Activated naive CD8-positive, alpha-beta T cell treated with anti-CD3 and anti-CD28 coated beads for 36 hours (primary cell): ENCODE measurements around the gene GRIA4. TPM values are rescaled to one million over a fixed set of nuclear protein-coding genes. Genes with fewer than 3 reads are reported as not detected.

Source experiments
- DNase-seq: peaks from one replicate; pipeline ENCODE4 v3.0.0; 2021
- H3K27ac Mint-ChIP-seq: one replicate; pipeline ENCODE4 v1.8.0; 2022; ENCODE audit warnings: mild to moderate bottlenecking, moderate library complexity, mixed read lengths
- H3K27me3 Mint-ChIP-seq: one replicate; pipeline ENCODE4 v1.8.0; 2022; ENCODE audit warnings: mild to moderate bottlenecking, mixed read lengths
- H3K36me3 Mint-ChIP-seq: one replicate; pipeline ENCODE4 v1.8.0; 2021; ENCODE audit warnings: mild to moderate bottlenecking, mixed read lengths
- H3K4me1 Mint-ChIP-seq: one replicate; pipeline ENCODE4 v1.8.0; 2021; ENCODE audit warnings: mixed read lengths
- H3K4me3 Mint-ChIP-seq: one replicate; pipeline ENCODE4 v1.8.0; 2022; ENCODE audit warnings: mild to moderate bottlenecking, moderate library complexity, mixed read lengths
- H3K9me3 Mint-ChIP-seq: one replicate; pipeline ENCODE4 v1.8.0; 2022; ENCODE audit warnings: mixed read lengths
- total RNA-seq, 2 experiments: library from RNA; stranded (reverse); gene quantifications; one replicate each; pipeline ENCODE4 v1.2.3, GENCODE V29; 2021

GRIA4 gene
- total RNA-seq, 2 experiments from 2014 or later = not detected

DNA sequence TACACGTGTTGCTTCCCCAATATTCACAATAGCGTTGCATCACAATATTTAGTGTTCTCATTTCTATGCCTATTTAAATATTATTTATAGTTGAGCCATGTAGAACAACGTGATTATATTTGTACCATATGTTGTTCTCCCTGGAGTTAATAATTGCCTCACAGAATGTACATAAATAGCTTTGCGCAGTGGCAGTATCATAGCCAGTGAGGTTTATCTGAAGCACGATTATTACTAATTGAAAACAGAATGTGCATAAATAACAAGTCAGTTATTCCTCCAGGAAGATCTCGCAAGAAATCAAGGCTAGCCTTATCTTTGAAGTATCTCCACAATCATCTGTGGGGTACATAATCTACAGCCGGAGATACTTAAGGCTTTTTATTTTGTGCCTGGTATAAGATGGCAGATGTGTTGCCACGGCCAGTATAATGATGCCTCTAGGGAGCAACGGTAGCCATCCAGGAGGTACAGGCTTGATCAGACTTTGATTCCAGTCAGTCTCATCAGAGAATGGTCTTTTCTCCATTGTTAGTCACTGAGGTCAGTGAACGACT is 214.7 kb downstream of the GRIA4 start:
- Mint-ChIP-seq H3K36me3 (no peaks in the 10 kb centered on the region), H3K4me3 (no peak overlapping the region), H3K9me3 (no peaks in the 10 kb centered on the region), H3K27me3 (no peaks in the 10 kb centered on the region), H3K27ac (no peak overlapping the region), H3K4me1 (no peaks in the 10 kb centered on the region)
- no peak for DNase-seq

DNA sequence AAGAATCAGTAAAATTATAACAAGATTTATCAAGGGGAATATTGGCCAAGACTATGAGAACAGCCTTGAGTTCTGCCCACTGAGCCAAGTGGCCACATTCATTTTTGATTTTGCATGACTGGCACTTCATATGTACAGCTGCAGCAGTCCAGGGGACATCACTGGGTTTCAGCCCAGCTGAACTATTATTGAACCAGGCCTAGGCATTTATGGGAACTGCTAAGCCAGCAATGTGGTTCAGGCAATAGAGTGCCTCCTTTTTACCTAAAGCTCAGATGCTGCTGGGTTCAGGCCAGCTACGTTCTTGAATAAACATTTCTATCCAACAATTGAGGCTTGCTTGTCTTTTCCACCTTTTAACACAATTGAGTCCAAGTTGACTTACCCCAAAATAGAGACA is 215.3 kb downstream of the GRIA4 start:
- no peak for DNase-seq
- Mint-ChIP-seq H3K4me1 (no peaks in the 10 kb centered on the region), H3K27me3 (no peaks in the 10 kb centered on the region), H3K4me3 (no peak overlapping the region), H3K9me3 (no peaks in the 10 kb centered on the region), H3K36me3 (no peaks in the 10 kb centered on the region), H3K27ac (no peak overlapping the region)

DNA sequence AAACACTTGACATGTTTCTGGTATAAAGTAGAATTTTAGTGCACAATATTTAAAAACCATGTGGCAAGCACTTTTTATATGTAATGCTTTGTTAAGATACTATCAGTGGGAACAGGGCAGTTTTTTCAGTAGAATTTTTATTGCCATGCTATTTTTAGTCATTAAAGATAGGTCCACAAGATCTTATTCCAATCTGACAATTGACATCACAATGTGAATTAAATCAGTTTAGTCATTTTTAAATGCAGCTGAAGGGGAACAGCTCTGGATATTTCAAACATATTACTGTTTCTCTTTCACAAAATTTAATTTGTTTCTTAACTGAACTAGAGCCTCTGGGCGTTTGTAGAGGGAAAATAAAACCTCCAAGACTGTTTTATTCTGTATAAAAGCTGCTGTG is 218.0 kb downstream of the GRIA4 start:
- H3K36me3 Mint-ChIP-seq = no peaks in the 10 kb centered on the region
- no peaks in the 10 kb centered on the region for H3K4me1 Mint-ChIP-seq

DNA sequence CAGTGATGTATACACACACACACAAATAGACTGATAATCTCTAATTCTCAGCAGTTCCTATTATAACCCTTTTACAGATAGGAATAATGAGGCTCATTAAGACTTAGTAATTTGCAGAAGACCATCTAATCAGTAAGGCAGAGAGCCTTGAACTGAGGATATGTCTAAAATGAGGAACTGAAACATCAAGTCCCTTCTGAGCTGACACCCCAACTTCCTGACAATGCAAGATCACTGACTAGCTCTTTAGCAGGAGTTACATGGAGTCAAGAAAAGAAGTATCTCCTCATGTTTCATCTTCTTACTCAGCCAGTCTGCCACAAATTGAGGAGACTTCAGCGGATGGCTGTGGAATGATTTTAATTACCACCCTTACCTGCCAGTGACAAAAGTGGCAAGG is 219.2 kb downstream of the GRIA4 start:
- H3K27ac Mint-ChIP-seq = no peak overlapping the region
- DNase-seq = no peak
- H3K4me1 Mint-ChIP-seq = no peaks in the 10 kb centered on the region
- no peak overlapping the region for H3K4me3 Mint-ChIP-seq
- H3K9me3 Mint-ChIP-seq = no peaks in the 10 kb centered on the region
- H3K27me3 Mint-ChIP-seq = no peaks in the 10 kb centered on the region
- no peaks in the 10 kb centered on the region for H3K36me3 Mint-ChIP-seq

More for the DNA sequence above, 218.0 kb downstream of the GRIA4 start:
- Mint-ChIP-seq H3K9me3 (no peaks in the 10 kb centered on the region), H3K27me3 (no peaks in the 10 kb centered on the region), H3K27ac (no peak overlapping the region), H3K4me3 (no peak overlapping the region)
- DNase-seq = no peak

DNA sequence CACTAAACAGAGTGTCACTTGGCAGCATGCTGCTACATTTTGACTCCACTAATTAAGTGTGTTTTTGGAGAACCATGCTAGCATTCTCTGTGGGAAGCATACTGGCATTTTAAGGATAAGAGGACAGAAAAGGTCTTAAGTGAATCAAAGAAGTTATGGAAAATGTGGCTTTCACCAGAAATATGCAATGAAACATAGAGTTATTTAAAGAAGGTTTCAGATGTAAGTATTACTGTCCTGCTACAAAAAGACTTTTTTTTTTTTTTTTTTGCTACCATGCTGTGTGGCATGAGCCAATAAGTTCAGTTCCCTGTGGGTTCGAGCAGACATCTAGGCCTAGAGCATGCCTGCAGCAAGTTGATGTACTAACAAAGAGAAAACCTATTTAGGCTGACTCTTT is 224.6 kb downstream of the GRIA4 start:
- no peak for DNase-seq
- no peaks in the 10 kb centered on the region for H3K36me3 Mint-ChIP-seq
- no peaks in the 10 kb centered on the region for H3K27me3 Mint-ChIP-seq
- no peaks in the 10 kb centered on the region for H3K4me1 Mint-ChIP-seq
- H3K9me3 Mint-ChIP-seq = no peaks in the 10 kb centered on the region
- H3K27ac Mint-ChIP-seq = no peak overlapping the region
- no peak overlapping the region for H3K4me3 Mint-ChIP-seq

DNA sequence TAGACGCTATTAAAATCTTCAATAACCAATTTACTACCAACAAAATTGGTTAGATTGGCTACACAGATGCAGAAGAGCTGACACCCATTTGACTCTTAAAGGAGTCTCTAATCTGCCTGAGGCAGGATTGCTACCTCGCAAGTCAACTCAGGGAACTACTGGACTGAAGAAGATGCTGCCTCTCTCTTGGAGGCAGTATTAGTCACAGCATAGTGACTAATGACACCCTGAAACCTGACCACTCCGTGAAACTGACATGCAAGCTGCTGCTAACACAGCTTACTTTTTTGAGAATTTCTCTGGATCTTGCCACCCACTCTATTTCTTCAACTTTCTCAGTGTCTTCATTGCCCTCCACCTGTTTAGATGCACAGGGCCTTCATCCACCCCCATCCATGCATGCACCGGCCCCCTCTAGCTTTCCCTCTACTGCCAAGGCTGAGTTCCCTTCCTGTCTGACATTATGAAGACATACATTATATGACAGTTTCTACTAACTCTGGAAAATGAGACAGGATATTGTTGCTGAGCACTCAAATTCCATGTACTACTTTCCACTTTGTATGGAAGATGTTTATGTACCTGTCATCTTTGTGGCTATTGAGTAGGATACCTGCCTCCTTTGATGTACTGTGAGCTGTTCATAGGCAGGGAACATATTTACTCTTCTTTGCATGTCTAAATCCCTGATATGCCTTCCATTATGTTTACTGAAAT is 229.0 kb downstream of the GRIA4 start:
- Mint-ChIP-seq H3K4me3 (no peak overlapping the region), H3K9me3 (no peaks in the 10 kb centered on the region), H3K4me1 (no peaks in the 10 kb centered on the region), H3K27me3 (no peaks in the 10 kb centered on the region), H3K27ac (no peak overlapping the region), H3K36me3 (no peaks in the 10 kb centered on the region)
- DNase-seq = no peak

DNA sequence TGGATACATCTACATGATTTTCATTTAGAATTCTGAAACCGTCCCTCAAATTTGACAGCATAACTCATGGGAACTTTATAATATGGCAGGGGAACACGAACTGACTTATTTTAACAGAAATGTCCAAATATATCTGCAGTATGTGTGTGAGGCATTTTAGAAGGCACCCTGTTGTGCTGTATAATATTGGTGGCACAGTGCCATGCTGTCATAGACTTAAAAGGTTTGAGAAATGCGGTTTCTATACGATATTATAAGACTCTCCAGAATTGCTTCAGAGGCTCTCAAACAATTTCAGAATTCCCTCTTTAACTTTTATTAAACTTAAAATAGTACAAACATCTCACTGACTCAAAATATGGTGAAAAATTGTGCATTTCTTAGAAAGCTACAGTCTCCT is 230.5 kb downstream of the GRIA4 start:
- no peak for DNase-seq
- H3K36me3 Mint-ChIP-seq = no peaks in the 10 kb centered on the region

DNA sequence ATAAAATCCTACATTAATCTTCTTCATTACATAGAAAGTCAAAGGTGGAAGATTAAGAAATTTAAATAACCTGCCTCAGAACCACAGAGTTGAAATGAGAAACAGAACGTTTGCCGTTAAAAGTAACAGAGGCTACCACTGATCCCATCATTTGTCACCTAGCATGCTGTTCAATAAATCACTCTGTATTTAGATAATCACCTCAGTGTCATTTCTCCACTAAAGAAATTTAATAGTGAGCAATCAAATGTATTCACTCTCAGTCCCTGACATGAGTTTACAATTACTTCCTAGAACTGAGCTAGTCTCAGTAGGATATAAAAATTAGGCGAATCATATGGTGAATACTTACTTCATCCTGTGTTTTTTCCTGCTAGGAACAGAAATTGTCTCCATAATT is 242.5 kb downstream of the GRIA4 start:
- DNase-seq = no peak
- Mint-ChIP-seq H3K4me3 (no peak overlapping the region), H3K9me3 (no peaks in the 10 kb centered on the region), H3K27me3 (no peaks in the 10 kb centered on the region), H3K4me1 (no peaks in the 10 kb centered on the region), H3K27ac (no peak overlapping the region), H3K36me3 (no peaks in the 10 kb centered on the region)

More for the DNA sequence above, 230.5 kb downstream of the GRIA4 start:
- Mint-ChIP-seq H3K27ac (no peak overlapping the region), H3K4me3 (no peak overlapping the region), H3K9me3 (no peaks in the 10 kb centered on the region), H3K27me3 (no peaks in the 10 kb centered on the region), H3K4me1 (no peaks in the 10 kb centered on the region)

DNA sequence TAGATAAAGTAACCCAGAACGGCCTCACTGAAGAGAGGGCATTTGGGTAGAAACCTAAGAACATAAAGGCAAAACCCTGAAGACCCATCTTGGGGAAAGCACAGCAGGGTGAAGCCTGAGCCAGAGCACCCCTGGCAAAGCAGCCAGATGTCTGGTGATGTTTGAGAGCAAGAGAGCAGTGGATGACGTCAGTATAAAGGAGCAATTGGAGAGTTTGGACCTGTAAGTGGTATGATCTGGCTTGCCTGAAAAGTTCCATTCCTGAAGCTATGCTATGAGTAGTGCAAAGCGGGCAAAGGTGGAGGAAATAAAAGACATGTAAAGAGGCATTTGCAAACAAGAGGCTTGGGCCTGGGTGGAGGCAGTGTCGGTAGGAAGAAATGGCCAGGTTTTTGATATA is 244.4 kb downstream of the GRIA4 start:
- H3K4me1 Mint-ChIP-seq = no peaks in the 10 kb centered on the region
- H3K27me3 Mint-ChIP-seq = no peaks in the 10 kb centered on the region
- no peak overlapping the region for H3K27ac Mint-ChIP-seq
- no peak for DNase-seq
- H3K9me3 Mint-ChIP-seq = no peaks in the 10 kb centered on the region
- no peaks in the 10 kb centered on the region for H3K36me3 Mint-ChIP-seq
- H3K4me3 Mint-ChIP-seq = no peak overlapping the region

DNA sequence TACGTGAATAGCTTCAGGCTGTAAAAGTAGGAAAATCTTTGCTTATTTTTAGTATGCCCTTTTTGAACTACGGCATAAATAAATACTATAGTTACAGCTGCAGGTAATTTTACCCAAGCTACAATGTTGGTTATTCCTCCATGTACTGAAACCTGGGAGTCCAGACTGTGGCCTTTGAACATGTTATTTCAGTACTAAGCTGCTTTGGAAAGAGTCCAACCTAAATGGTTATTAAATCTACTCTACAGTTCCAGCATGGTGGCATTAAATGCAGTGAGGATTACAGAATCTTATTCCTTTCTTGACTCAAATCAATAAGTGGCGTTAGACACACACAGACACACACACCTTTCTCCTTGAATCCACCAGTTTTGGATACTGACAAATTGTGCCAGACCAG is 247.1 kb downstream of the GRIA4 start:
- Mint-ChIP-seq H3K27me3 (peaks cover 9% of the 10 kb centered on the region), H3K36me3 (no peaks in the 10 kb centered on the region), H3K4me3 (no peak overlapping the region), H3K27ac (no peak overlapping the region), H3K9me3 (no peaks in the 10 kb centered on the region), H3K4me1 (no peaks in the 10 kb centered on the region)
- DNase-seq = no peak

DNA sequence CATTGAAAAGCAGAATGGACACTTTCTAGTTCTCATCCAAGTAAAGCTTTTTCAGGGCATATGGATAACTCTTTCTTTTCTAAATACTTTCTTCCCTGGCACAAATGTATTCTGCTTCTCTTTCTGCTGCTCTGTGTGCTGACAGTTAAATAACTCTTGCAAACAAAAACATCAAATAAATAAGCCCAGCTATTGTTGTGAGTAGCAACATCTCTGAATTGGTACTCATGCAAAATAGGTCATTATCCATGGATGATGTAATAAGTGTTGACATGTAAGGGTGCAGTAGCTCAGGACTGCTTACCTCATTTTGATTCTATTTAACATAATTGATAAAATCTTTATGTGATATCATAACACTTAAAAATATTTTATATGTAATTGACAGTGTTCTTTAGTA is 247.9 kb downstream of the GRIA4 start:
- no peak for DNase-seq
- Mint-ChIP-seq H3K4me1 (no peaks in the 10 kb centered on the region), H3K4me3 (no peak overlapping the region), H3K27me3 (peaks cover 9% of the 10 kb centered on the region), H3K27ac (no peak overlapping the region), H3K36me3 (no peaks in the 10 kb centered on the region), H3K9me3 (no peaks in the 10 kb centered on the region)

DNA sequence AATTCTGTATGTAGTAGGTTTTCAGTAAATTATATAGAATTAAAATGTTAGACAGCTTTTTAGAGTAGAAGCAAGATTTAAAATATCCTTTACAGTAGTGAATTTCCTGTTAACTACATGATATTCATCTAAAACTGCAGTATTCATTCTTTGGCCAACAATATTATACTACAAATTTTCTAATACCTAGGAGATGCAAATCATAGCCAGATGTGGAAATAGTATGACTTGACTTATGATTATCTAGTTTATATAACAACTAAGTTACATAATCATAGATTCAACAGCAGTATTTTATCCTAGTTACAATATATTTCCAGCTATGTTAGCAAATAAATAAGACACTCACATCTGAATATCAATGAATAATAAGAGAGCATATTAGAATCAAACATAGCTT is 249.0 kb downstream of the GRIA4 start:
- Mint-ChIP-seq H3K36me3 (no peaks in the 10 kb centered on the region), H3K27ac (no peak overlapping the region), H3K4me3 (no peak overlapping the region), H3K9me3 (no peaks in the 10 kb centered on the region), H3K27me3 (peaks cover 9% of the 10 kb centered on the region), H3K4me1 (no peaks in the 10 kb centered on the region)
- DNase-seq = no peak

DNA sequence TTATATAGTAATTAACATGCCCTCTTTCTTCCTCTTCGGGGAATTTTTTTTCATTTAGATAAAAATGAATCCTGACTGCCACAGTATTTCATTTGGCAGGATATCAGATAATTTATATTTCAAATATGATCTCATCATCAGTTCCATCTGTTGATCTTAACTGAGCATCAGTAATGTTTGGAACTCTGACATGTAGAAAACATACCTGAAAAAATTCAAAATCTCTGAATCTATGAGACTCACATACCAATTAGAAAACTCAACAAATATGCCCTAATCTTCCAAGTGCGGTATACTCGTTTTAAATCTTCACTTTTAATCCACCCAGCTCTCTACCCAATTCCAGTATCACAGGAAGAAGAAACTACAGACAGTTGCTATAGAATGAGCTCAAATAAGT is 250.2 kb downstream of the GRIA4 start:
- no peaks in the 10 kb centered on the region for H3K4me1 Mint-ChIP-seq
- no peaks in the 10 kb centered on the region for H3K36me3 Mint-ChIP-seq
- peaks cover 9% of the 10 kb centered on the region for H3K27me3 Mint-ChIP-seq
- no peaks in the 10 kb centered on the region for H3K9me3 Mint-ChIP-seq
- H3K27ac Mint-ChIP-seq = no peak overlapping the region
- DNase-seq = no peak
- H3K4me3 Mint-ChIP-seq = no peak overlapping the region

DNA sequence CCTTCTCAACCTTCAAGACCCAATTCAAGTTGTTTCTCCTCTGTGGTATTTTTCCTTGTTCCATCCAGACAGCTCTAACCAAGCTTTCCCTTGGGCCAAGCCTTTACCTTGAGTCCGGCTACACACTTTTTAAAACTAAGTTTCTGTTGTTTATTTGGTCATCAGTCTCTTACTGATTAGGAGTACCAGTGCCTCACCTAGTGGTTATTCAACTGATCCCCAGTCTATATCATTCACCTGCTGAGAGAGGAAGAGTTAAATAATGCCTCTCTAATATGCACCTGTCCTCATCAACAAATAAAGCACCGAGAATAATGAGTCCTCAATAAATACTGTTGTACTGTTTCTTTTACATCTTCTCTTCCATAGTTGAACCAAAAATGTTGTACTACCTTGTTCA is 251.4 kb downstream of the GRIA4 start:
- no peaks in the 10 kb centered on the region for H3K36me3 Mint-ChIP-seq
- no peaks in the 10 kb centered on the region for H3K9me3 Mint-ChIP-seq
- no peaks in the 10 kb centered on the region for H3K4me1 Mint-ChIP-seq
- H3K27ac Mint-ChIP-seq = no peak overlapping the region
- H3K4me3 Mint-ChIP-seq = no peak overlapping the region
- DNase-seq = no peak
- H3K27me3 Mint-ChIP-seq = peaks cover 9% of the 10 kb centered on the region

DNA sequence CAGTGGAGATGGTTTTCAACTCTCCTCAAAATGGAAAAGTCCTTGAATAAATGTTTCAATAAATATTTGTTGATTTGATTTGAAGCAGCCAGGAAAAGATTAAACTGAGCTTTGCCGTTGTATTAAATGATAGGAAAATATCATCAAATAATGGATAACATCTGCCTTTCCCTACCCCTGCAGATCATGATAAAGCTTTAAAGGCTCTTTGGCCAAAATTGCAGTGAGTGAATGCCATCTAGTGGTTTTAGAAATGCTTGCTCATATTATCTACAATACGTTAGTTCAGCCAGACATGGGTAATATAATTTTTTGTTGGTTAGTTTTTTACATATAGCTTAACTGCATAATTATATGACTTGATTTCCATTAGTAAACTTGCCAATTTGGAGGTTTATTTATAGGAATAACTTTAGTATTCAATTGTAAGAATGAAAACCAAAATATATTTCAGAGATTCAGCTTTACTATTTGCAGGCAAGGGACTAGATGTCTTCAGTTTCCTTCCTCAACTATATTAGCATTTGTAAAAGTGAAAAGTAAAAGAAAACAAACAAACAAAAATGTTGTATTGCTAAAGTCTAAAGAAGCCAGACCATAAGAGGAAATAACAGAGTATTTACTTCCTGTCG is 253.0 kb downstream of the GRIA4 start:
- H3K27me3 Mint-ChIP-seq = peaks cover 13% of the 10 kb centered on the region
- H3K4me1 Mint-ChIP-seq = no peaks in the 10 kb centered on the region
- DNase-seq = no peak
- no peaks in the 10 kb centered on the region for H3K36me3 Mint-ChIP-seq
- H3K27ac Mint-ChIP-seq = no peak overlapping the region
- H3K9me3 Mint-ChIP-seq = no peaks in the 10 kb centered on the region
- no peak overlapping the region for H3K4me3 Mint-ChIP-seq

DNA sequence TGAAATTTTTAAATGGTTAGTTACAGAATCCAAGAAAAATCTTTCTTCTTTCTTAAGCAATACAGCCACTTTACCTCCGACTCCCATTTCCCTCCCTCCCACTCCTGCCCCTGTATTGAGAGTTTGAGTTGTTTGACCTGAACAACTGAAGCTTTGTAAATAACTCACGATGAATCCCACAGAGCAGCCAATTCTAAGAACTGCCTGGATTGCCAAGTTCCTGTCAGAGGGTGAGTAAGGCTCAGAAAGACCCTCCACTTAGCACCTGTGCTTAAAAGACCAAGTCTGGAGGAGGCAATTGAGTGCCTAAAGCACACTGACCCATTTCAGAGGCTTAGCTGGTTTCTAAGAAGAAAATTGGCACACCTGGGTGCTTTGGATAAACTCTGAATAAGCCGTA is 253.7 kb downstream of the GRIA4 start:
- Mint-ChIP-seq H3K36me3 (no peaks in the 10 kb centered on the region), H3K4me1 (no peaks in the 10 kb centered on the region), H3K27me3 (peaks cover 13% of the 10 kb centered on the region), H3K4me3 (no peak overlapping the region), H3K9me3 (no peaks in the 10 kb centered on the region), H3K27ac (no peak overlapping the region)
- no peak for DNase-seq
